ENCODE data around the gene PHF20. TPM values are rescaled to one million over a fixed set of nuclear protein-coding genes. Genes with fewer than 3 reads are reported as not detected.

PHF20 gene
- total and polyA plus RNA-seq, 2 of the 13 experiments (the other 11 are each of a cell fraction or from before 2014, with no cell fraction given), result 22.8 to 34.1 TPM

DNA sequence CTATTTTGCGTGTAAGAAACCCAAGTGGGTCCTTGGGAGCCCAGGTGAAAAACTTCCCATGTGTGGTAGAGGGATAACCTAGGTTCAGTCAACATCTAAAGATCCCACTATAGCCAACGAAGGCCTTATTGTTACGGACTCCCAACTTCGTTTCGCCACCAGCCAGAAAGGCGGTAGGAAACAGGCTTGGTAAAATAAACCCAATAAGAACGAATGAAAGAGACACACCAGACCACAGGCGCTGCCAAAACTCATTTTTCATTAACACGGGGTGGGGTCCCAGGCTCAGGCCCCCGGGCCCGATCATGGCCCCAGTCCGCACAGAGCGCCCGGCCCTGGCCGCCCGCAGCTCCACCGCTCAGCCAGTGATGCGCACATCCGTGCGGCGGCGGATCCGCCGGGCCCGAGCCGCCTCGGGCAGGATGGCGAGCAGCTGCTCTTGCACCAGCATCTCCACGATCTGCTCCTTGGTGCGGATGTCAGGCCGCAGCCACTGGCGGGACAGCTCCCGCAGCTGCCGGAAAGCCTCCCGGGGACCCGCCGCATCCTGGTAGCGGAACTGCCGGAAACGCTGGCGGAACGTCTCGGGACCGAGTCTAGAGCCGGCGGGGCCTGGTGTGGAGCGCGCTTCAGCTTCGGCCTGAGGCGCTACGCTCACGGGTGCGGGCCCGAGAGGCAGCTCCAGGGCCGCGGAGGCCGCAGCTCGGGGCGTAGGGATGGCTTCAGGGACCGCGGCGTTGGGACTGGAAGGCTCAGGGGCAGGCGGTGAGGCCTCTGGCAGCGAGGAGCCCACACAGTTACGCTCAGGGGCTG lies 181.8 kb downstream of the PHF20 start (continued):
- TF ChIP-seq MEIS2 (CRISPR knock-in tag; IDR thresholded peaks at IDR 0.05) (peak; percentile 46), GATAD1 (CRISPR knock-in tag; IDR thresholded peaks at IDR 0.05) (no peak), STAG1 (CRISPR knock-in tag; IDR thresholded peaks at IDR 0.05) (no peak), SMYD3 (CRISPR knock-in tag; IDR thresholded peaks at IDR 0.05) (no peak), RFXANK (CRISPR knock-in tag; IDR thresholded peaks at IDR 0.05) (no peak), ZZZ3 (CRISPR knock-in tag; IDR thresholded peaks at IDR 0.05; ENCODE audit: borderline replicate concordance) (no peak; the same call in 1 of the 2 replicates), POLR2AphosphoS5 (IDR thresholded peaks at IDR 0.05; ENCODE audit: low read depth, low read length) (no peak), ZFY (CRISPR knock-in tag; IDR thresholded peaks at IDR 0.05) (peak; percentile 95), CEBPG (CRISPR knock-in tag; IDR thresholded peaks at IDR 0.05) (no peak), ZNF260 (CRISPR knock-in tag; IDR thresholded peaks at IDR 0.05; ENCODE audit: borderline replicate concordance, low read depth) (peak; percentile 66), EZH2 (conservative IDR thresholded peaks at IDR 0.05; ENCODE audit: low read depth, low read length) (no peak), ZNF550 (CRISPR knock-in tag; IDR thresholded peaks at IDR 0.05; ENCODE audit: borderline replicate concordance) (peak; percentile 63; the same call in 1 of the 2 replicates), ZNF446 (CRISPR knock-in tag; IDR thresholded peaks at IDR 0.05) (peak; percentile 74), SYNCRIP (IDR thresholded peaks at IDR 0.05; ENCODE audit: insufficient read depth, low read depth, low read length) (no peak), ZNF121 (CRISPR knock-in tag; IDR thresholded peaks at IDR 0.05) (no peak; the same call in 1 of the 2 replicates), BCL6 (CRISPR knock-in tag; IDR thresholded peaks at IDR 0.05) (no peak; the same call in 1 of the 2 replicates), ZNF333 (CRISPR knock-in tag; IDR thresholded peaks at IDR 0.05; ENCODE audit: borderline replicate concordance) (no peak), WIZ (CRISPR knock-in tag; IDR thresholded peaks at IDR 0.05) (no peak), ZBTB7B (CRISPR knock-in tag; IDR thresholded peaks at IDR 0.05) (peak; percentile 13; the same call in 1 of the 2 replicates), ZNF230 (CRISPR knock-in tag; IDR thresholded peaks at IDR 0.05) (peak; percentile 85; the same call in 1 of the 2 replicates), TP53 (CRISPR knock-in tag; conservative IDR thresholded peaks at IDR 0.05) (0 out of 2 replicates have a peak, but pooled peaks have one; percentile 24), PCBP1 (IDR thresholded peaks at IDR 0.05; ENCODE audit: borderline replicate concordance, low read depth, low read length) (no peak), MTA3 (CRISPR knock-in tag; IDR thresholded peaks at IDR 0.05) (no peak)
- TF ChIP-seq, protein P1, sequence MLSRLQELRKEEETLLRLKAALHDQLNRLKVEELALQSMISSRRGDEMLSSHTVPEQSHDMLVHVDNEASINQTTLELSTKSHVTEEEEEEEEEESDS (CRISPR knock-in tag; IDR thresholded peaks at IDR 0.05; ENCODE audit: borderline replicate concordance), result no peak
- TF ChIP-seq, protein P2, sequence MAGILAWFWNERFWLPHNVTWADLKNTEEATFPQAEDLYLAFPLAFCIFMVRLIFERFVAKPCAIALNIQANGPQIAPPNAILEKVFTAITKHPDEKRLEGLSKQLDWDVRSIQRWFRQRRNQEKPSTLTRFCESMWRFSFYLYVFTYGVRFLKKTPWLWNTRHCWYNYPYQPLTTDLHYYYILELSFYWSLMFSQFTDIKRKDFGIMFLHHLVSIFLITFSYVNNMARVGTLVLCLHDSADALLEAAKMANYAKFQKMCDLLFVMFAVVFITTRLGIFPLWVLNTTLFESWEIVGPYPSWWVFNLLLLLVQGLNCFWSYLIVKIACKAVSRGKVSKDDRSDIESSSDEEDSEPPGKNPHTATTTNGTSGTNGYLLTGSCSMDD (CRISPR knock-in tag; IDR thresholded peaks at IDR 0.05), result peak; percentile 54
- TF ChIP-seq, protein P3, sequence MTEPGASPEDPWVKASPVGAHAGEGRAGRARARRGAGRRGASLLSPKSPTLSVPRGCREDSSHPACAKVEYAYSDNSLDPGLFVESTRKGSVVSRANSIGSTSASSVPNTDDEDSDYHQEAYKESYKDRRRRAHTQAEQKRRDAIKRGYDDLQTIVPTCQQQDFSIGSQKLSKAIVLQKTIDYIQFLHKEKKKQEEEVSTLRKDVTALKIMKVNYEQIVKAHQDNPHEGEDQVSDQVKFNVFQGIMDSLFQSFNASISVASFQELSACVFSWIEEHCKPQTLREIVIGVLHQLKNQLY (CRISPR knock-in tag; IDR thresholded peaks at IDR 0.05), result no peak
- TF ChIP-seq, protein P4, sequence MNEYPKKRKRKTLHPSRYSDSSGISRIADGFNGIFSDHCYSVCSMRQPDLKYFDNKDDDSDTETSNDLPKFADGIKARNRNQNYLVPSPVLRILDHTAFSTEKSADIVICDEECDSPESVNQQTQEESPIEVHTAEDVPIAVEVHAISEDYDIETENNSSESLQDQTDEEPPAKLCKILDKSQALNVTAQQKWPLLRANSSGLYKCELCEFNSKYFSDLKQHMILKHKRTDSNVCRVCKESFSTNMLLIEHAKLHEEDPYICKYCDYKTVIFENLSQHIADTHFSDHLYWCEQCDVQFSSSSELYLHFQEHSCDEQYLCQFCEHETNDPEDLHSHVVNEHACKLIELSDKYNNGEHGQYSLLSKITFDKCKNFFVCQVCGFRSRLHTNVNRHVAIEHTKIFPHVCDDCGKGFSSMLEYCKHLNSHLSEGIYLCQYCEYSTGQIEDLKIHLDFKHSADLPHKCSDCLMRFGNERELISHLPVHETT (CRISPR knock-in tag; conservative IDR thresholded peaks at IDR 0.05), result no peak
- TF ChIP-seq, protein P5, sequence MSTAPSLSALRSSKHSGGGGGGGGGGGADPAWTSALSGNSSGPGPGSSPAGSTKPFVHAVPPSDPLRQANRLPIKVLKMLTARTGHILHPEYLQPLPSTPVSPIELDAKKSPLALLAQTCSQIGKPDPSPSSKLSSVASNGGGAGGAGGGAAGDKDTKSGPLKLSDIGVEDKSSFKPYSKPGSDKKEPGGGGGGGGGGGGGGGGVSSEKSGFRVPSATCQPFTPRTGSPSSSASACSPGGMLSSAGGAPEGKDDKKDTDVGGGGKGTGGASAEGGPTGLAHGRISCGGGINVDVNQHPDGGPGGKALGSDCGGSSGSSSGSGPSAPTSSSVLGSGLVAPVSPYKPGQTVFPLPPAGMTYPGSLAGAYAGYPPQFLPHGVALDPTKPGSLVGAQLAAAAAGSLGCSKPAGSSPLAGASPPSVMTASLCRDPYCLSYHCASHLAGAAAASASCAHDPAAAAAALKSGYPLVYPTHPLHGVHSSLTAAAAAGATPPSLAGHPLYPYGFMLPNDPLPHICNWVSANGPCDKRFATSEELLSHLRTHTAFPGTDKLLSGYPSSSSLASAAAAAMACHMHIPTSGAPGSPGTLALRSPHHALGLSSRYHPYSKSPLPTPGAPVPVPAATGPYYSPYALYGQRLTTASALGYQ (CRISPR knock-in tag; IDR thresholded peaks at IDR 0.05), result peak; percentile 64; the same call in 1 of the 2 replicates
